ENCODE measurements around the gene IL17D.
A peak's percentile ranks its signal among the peaks of the same experiment; 100 is the strongest.
"Not testable (repeated sequence)": the region's sequence is repeated elsewhere in the genome, so short reads cannot be mapped to it uniquely, and the experiment has no call there.

Gene IL17D

GRCh38 chr13:20719783-20720182, 16.3 kb downstream of the IL17D start:
- DNase-seq (ENCODE audit: low spot score): no peak

- no peak for DNase-seq (ENCODE audit: low spot score)
These were observed 17.0 kb downstream of the IL17D start for GRCh38 chr13:20720499-20720898.

- no peak for DNase-seq (ENCODE audit: low spot score)
These were observed 17.6 kb downstream of the IL17D start for GRCh38 chr13:20721058-20721453.

- DNase-seq (ENCODE audit: low spot score): peak; percentile 14
These were observed 18.2 kb downstream of the IL17D start for GRCh38 chr13:20721454-20722357.

GRCh38 chr13:20727856-20728255, 24.4 kb downstream of the IL17D start:
- DNase-seq (ENCODE audit: low spot score): no peak

- no peak for DNase-seq (ENCODE audit: low spot score)
These were observed 25.2 kb downstream of the IL17D start for GRCh38 chr13:20728579-20729311.

- DNase-seq (ENCODE audit: low spot score): no peak
These were observed 26.4 kb downstream of the IL17D start for GRCh38 chr13:20729633-20730585.

- peak; percentile 1 for DNase-seq (ENCODE audit: low spot score)
These were observed 35.1 kb downstream of the IL17D start for GRCh38 chr13:20738616-20739015.

- no peak for DNase-seq (ENCODE audit: low spot score)
These were observed 36.5 kb downstream of the IL17D start for GRCh38 chr13:20740021-20740420.

GRCh38 chr13:20743830-20744404, 40.4 kb downstream of the IL17D start:
- DNase-seq (ENCODE audit: low spot score): not testable (repeated sequence)

- DNase-seq (ENCODE audit: low spot score): no peak
These were observed 45.9 kb downstream of the IL17D start for GRCh38 chr13:20749377-20749776.

- DNase-seq (ENCODE audit: low spot score): no peak
These were observed 50.5 kb downstream of the IL17D start for GRCh38 chr13:20754009-20754408.

GRCh38 chr13:20760872-20761271, 57.4 kb downstream of the IL17D start:
- no peak for DNase-seq (ENCODE audit: low spot score)

GRCh38 chr13:20767309-20767943, 63.9 kb downstream of the IL17D start:
- no peak for DNase-seq (ENCODE audit: low spot score)

GRCh38 chr13:20769091-20769490, 65.6 kb downstream of the IL17D start:
- no peak for DNase-seq (ENCODE audit: low spot score)

- DNase-seq (ENCODE audit: low spot score): no peak
These were observed 66.3 kb downstream of the IL17D start for GRCh38 chr13:20769834-20770233.
